Spinal cord (tissue), 10 donors: Measurements from ENCODE around the gene TAS2R50. TPM values are rescaled to one million over a fixed set of nuclear protein-coding genes. Genes with fewer than 3 reads are reported as not detected.
"Not testable (repeated sequence)": the region's sequence is repeated elsewhere in the genome, so short reads cannot be mapped to it uniquely, and the experiment has no call there.

Source experiments
- DNase-seq, 6 donors: peaks; one replicate each; pipeline versions ENCODE4 v3.0.0 to v3.0.0-alpha.2; 2013 to 2015; ENCODE audit warnings: low spot score in 6 of 6, low read depth in 4 of 6
- H3K27ac ChIP-seq: one replicate; pipeline ENCODE4 v1.5.1; 2013; ENCODE audit warnings: low read depth, low read length, control low read depth
- H3K27me3 ChIP-seq: one replicate; pipeline ENCODE4 v1.6.1; 2013; ENCODE audit warnings: low read length; ENCODE audit not compliant: control insufficient read depth, insufficient read depth
- H3K36me3 ChIP-seq: one replicate; pipeline ENCODE4 v1.6.1; 2013; ENCODE audit warnings: low read length; ENCODE audit not compliant: control insufficient read depth, insufficient read depth
- H3K4me1 ChIP-seq: one replicate; pipeline ENCODE4 v1.6.1; 2013; ENCODE audit warnings: low read length; ENCODE audit not compliant: control insufficient read depth, insufficient read depth
- H3K4me3 ChIP-seq: one replicate; pipeline ENCODE4 v1.5.1; 2013; ENCODE audit warnings: low read depth, low read length, control low read depth
- H3K9me3 ChIP-seq: one replicate; pipeline ENCODE4 v1.6.1; 2013; ENCODE audit warnings: low read length; ENCODE audit not compliant: control insufficient read depth, insufficient read depth
- WGBS: methylation state at CpG from one replicate; pipeline ENCODE4 v1.1.5; 2013; ENCODE audit warnings: missing lambda C conversion rate; ENCODE audit not compliant: insufficient coverage; 5-methylcytosine and 5-hydroxymethylcytosine counted together
- long read RNA-seq, 4 donors: transcript quantifications; one replicate each; lab custom pipeline, GENCODE V29; 2026
- polyA plus RNA-seq, 2 donors: library from polyadenylated mRNA; unstranded; fragments of 120-200 nt; gene quantifications; one replicate each; pipeline ENCODE4 v1.2.1, GENCODE V29; 2013; ENCODE audit not compliant: insufficient read length in 2 of 2
- total RNA-seq, 2 donors: library from RNA; depleted of rRNA in 1 of 2; stranded (reverse); fragments of 120-200 nt in 1 of 2; fragments of >200 nt in 1 of 2; gene quantifications; one replicate each; pipeline versions ENCODE4 v1.2.3 to v1.2.4, GENCODE V29; 2013 to 2014
- donor health status: healthy.

The TAS2R50 gene
- 10 to 100 TPM in 1 of 2 donors, 1 to 10 TPM in 1; 3.9 to 10.9 TPM for total RNA-seq
- polyA plus RNA-seq: under 1 TPM in 1 of 2 donors, not detected in 1; 0.17 TPM
- long read RNA-seq, donor 1, partial matches to known transcripts: 0 of 1 reads
- long read RNA-seq, donor 1, other reads (novel, unspliced or antisense): 0 of 1 reads
- long read RNA-seq, donor 2: 0 reads
- long read RNA-seq, donor 3: 0 reads
- long read RNA-seq, donor 4: 0 reads

GRCh38 chr12:10986812-10987211 is at the start of gene TAS2R50:
Gene TAS2R50, minus strand, starts transcription at chr12:10986912. Its CDS starts 52 bp downstream, at chr12:10986860.
- Histone ChIP-seq H3K4me3 (no peak within 1 kb of the TSS), H3K27me3 (no peaks in the 10 kb centered on the region), H3K9me3 (peaks cover 2% of the 10 kb centered on the region), H3K4me1 (no peaks in the 10 kb centered on the region), H3K27ac (no peak within 1 kb of the TSS), H3K36me3 (no peaks in the 10 kb centered on the region)
- no CpG with 5 or more reads among the region's 2 CpGs for WGBS
- no peak for DNase-seq

DNA sequence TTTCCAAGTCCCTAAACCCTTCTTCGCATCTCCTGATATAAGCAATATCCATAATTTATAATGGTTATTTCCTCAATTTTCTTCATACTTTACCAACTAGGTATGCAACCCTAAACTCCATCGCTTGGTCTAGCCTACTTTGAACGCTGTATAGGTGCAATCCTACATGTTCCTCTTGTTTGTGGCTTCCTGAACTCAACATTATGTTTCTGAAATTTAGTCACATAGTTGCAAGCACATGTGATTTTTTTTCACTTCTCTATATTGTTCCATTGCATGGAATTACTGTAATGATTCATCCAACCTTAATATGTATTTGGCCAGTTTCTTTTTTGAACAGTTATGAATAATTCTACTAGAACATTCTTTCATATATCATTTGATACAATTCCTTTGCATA is 47.2 kb upstream of the TAS2R50 start:
- WGBS: no CpG with 5 or more reads among the region's 3 CpGs
- H3K27ac ChIP-seq, H3K36me3 ChIP-seq, DNase-seq, H3K27me3 ChIP-seq, H3K4me1 ChIP-seq, H3K9me3 ChIP-seq, H3K4me3 ChIP-seq: not testable (repeated sequence)

- Histone ChIP-seq H3K27me3 (no peaks in the 10 kb centered on the region), H3K27ac (no peak within 1 kb of the TSS), H3K4me1 (no peaks in the 10 kb centered on the region), H3K4me3 (no peak within 1 kb of the TSS), H3K9me3 (no peaks in the 10 kb centered on the region), H3K36me3 (peaks cover 3% of the 10 kb centered on the region)
- DNase-seq: no peak
- 95% methylated on average over 4 of the region's 6 CpGs for WGBS
Measured at GRCh38 chr12:11031307-11031706, 44.6 kb upstream of the TAS2R50 start, which contains the start of gene TAS2R31. Gene TAS2R31, minus strand, starts transcription at chr12:11031407. Its CDS starts 72 bp downstream, at chr12:11031335.

- H3K27ac ChIP-seq: no peak overlapping the region
- 95% methylated on average over 4 of the region's 6 CpGs for WGBS
- no peaks in the 10 kb centered on the region for H3K4me1 ChIP-seq
- no peak for DNase-seq
- H3K27me3 ChIP-seq: no peaks in the 10 kb centered on the region
- peaks cover 2% of the 10 kb centered on the region for H3K9me3 ChIP-seq
- H3K36me3 ChIP-seq: peaks cover 3% of the 10 kb centered on the region
- H3K4me3 ChIP-seq: no peak overlapping the region
Measured at GRCh38 chr12:11026118-11026517, 39.4 kb upstream of the TAS2R50 start.

DNA sequence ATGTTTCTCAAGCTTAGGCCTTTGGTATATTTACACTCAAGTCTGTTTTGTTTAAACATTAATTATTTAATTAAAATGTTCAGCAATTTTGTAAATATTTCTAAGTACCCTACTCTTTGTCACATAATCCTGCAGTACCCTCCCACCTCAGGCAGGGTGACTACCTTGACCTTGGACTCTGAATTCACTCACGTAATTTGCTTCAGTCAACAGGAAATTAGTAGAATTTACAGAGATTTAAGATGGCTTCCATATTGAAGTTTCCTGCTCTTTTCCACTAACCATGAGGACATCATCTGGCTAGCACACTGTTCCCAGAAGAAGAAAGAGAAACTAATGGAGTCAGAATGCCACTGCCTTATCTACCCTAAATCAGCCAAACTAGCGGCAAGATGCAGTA is 36.7 kb upstream of the TAS2R50 start:
- no CpG with 5 or more reads among the region's 2 CpGs for WGBS
- peaks cover 2% of the 10 kb centered on the region for H3K9me3 ChIP-seq

DNA sequence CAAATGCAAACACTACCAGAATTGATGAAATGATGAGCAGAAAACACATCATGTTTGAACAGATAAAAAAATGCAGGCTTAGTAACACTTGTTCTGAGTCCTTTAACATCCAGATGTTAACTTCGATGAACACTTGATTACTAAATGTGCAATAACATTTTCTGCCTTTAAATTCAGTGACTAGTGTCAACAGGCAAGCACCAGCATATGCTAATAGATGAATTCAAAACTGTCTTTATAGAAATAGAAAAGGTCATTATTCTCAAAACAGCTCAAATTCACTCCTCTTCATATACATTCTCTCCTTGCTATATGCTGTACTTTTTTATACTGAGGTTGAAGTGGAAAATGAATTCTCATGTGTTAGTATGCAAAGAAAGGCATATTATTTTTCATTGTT is 35.8 kb upstream of the TAS2R50 start, which contains the start of gene TAS2R19:
Gene TAS2R19, minus strand, starts transcription at position 101 of the 400 bp plus-strand sequence. Its CDS starts 49 bp downstream, at position 52.
- no peaks in the 10 kb centered on the region for H3K27me3 ChIP-seq
- no CpG with 5 or more reads among the region's 1 CpG for WGBS
- no peaks in the 10 kb centered on the region for H3K4me1 ChIP-seq
- no peak within 1 kb of the TSS for H3K4me3 ChIP-seq
- peaks cover 2% of the 10 kb centered on the region for H3K9me3 ChIP-seq
- no peak within 1 kb of the TSS for H3K27ac ChIP-seq
- no peak for DNase-seq
- H3K36me3 ChIP-seq: no peaks in the 10 kb centered on the region

More for the DNA sequence above, 36.7 kb upstream of the TAS2R50 start:
- H3K4me1 ChIP-seq: no peaks in the 10 kb centered on the region
- no peak overlapping the region for H3K4me3 ChIP-seq
- H3K27me3 ChIP-seq: no peaks in the 10 kb centered on the region
- no peak for DNase-seq
- no peak overlapping the region for H3K27ac ChIP-seq
- peaks cover 3% of the 10 kb centered on the region for H3K36me3 ChIP-seq

- WGBS: no CpG with 5 or more reads among the region's 1 CpG
- Histone ChIP-seq H3K4me3 (no peak overlapping the region), H3K9me3 (no peaks in the 10 kb centered on the region), H3K36me3 (no peaks in the 10 kb centered on the region), H3K27ac (no peak overlapping the region), H3K27me3 (no peaks in the 10 kb centered on the region), H3K4me1 (no peaks in the 10 kb centered on the region)
- DNase-seq: no peak
Measured at GRCh38 chr12:11016937-11017336, 30.2 kb upstream of the TAS2R50 start.

- H3K4me1 ChIP-seq: no peaks in the 10 kb centered on the region
- H3K9me3 ChIP-seq: no peaks in the 10 kb centered on the region
- DNase-seq: no peak
- no peak overlapping the region for H3K4me3 ChIP-seq
- H3K27me3 ChIP-seq: no peaks in the 10 kb centered on the region
- H3K36me3 ChIP-seq: no peaks in the 10 kb centered on the region
- H3K27ac ChIP-seq: no peak overlapping the region
- 92% methylated on average over 4 of the region's 4 CpGs for WGBS
Measured at GRCh38 chr12:11015775-11016430, 29.2 kb upstream of the TAS2R50 start.

DNA sequence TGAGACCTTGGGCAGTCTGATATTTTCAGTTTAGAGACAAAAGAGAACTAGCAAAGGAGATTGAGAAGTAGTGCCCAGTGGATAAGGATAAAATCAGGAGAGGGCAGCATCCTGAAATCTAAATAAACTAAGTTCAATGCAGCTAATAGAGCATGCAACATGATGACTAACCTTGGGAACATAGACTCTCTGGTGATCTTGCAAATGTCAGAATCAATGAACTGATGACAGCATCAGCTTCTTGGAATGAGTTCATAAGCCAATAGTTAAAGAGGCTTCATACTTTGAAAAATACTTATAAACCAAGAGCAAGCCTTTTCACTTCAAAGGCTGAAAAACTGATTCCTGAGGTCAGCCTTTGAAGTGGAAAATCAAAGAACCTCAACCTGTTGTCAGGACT is 27.5 kb upstream of the TAS2R50 start:
- H3K4me3 ChIP-seq: no peak overlapping the region
- DNase-seq: no peak
- H3K9me3 ChIP-seq: no peaks in the 10 kb centered on the region
- no peaks in the 10 kb centered on the region for H3K36me3 ChIP-seq
- H3K27ac ChIP-seq: no peak overlapping the region
- no peaks in the 10 kb centered on the region for H3K27me3 ChIP-seq
- no peaks in the 10 kb centered on the region for H3K4me1 ChIP-seq

DNA sequence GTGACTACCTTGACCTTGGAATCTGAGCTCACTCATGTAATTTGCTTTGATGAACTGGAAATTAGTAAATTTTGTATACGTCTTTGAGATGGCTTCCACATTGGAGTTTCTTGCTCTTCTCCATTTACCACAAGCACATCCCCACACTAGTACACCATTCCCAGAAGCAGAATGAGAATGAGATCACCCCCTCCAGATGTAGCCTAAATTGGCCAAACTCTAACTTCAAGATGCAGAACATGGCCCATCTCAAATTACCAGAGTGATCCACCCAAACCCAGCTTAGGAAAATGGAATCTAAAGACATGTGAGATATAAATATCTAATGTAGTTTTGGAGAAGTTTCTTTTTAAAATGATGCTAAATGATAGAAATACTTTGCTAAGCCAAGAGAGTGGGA is 20.9 kb upstream of the TAS2R50 start:
- Histone ChIP-seq H3K4me1 (no peaks in the 10 kb centered on the region), H3K36me3 (no peaks in the 10 kb centered on the region), H3K27me3 (no peaks in the 10 kb centered on the region), H3K27ac (no peak overlapping the region), H3K9me3 (no peaks in the 10 kb centered on the region), H3K4me3 (no peak overlapping the region)
- no peak for DNase-seq
- WGBS: no CpG with 5 or more reads among the region's 1 CpG
